Kidney (tissue), 14 donors: ENCODE data around the gene SEMA4A. TPM values are rescaled to one million over a fixed set of nuclear protein-coding genes. Genes with fewer than 3 reads are reported as not detected.

Experiments used
- DNase-seq, 5 donors: peaks; one replicate each; pipeline ENCODE4 v3.0.0-alpha.2; 2013 to 2020
- FAIRE-seq: peaks from 2 replicates; lab custom pipeline; 2012; peaks lifted over from hg19 to GRCh38; lab: Jason Lieb, UNC
- H3K27ac ChIP-seq, 2 donors: one replicate each; pipeline ENCODE4 v1.7.0; 2013; ENCODE audit warnings: low read depth in 2 of 2, low read length in 2 of 2, inconsistent platforms in 1 of 2
- H3K27me3 ChIP-seq: one replicate; pipeline ENCODE4 v1.7.1; 2013; ENCODE audit warnings: low read length, inconsistent platforms; ENCODE audit not compliant: control insufficient read depth, insufficient read depth
- H3K36me3 ChIP-seq, 3 donors: one replicate each; pipeline versions ENCODE4 v1.7.0 to v1.7.1; 2013; ENCODE audit warnings: low read length in 3 of 3, control low read depth in 1 of 3, inconsistent platforms in 1 of 3; ENCODE audit not compliant: insufficient read depth in 3 of 3, control insufficient read depth in 2 of 3
- H3K4me1 ChIP-seq, 3 donors: one replicate each; pipeline versions ENCODE4 v1.7.0 to v1.7.1; 2013; ENCODE audit warnings: low read length in 3 of 3, inconsistent platforms in 1 of 3, low read depth in 1 of 3; ENCODE audit not compliant: control insufficient read depth in 2 of 3, insufficient read depth in 2 of 3
- H3K4me3 ChIP-seq, 3 donors: one replicate each; pipeline versions ENCODE4 v1.7.0 to v1.8.1; 2013; ENCODE audit warnings: low read length in 3 of 3, control low read depth in 1 of 3, inconsistent platforms in 1 of 3
- H3K9ac ChIP-seq, 3 donors: one replicate each; pipeline versions ENCODE4 v1.7.0 to v1.7.1; 2013; ENCODE audit warnings: low read length in 3 of 3, control low read depth in 1 of 3, inconsistent platforms in 1 of 3
- H3K9me3 ChIP-seq, 3 donors: one replicate each; pipeline versions ENCODE4 v1.7.0 to v1.7.1; 2013; ENCODE audit warnings: low read length in 3 of 3, control low read depth in 1 of 3, inconsistent platforms in 1 of 3; ENCODE audit not compliant: control insufficient read depth in 2 of 3, insufficient read depth in 1 of 3
- CTCF ChIP-seq: IDR thresholded peaks from 3 replicates; pipeline ENCODE4 v1.5.1; 2012; ENCODE audit warnings: mild to moderate bottlenecking, moderate library complexity, borderline replicate concordance; ENCODE audit not compliant: insufficient read depth; ENCODE audit errors: extremely low read depth
- intact Hi-C: fragments of 100-400 bp; cut with DNase I; formaldehyde crosslinking; loops from one replicate; pipeline ENCODE4 v1.11.1; 2022
- polyA plus RNA-seq: library from polyadenylated mRNA; stranded (reverse); fragments of 350-450 nt; fragmentation: Illumina TruSeq; extraction: RNeasy Lipid Tissue Mini Kit (QIAGEN cat#74804); gene quantifications from one replicate; pipeline ENCODE4 v1.2.3, GENCODE V29; 2014; ENCODE audit warnings: low read depth, low replicate concordance; ENCODE audit not compliant: insufficient read depth
- total RNA-seq: library from RNA; stranded (reverse); fragmentation: NEBNext Ultra II Directional; extraction: Animal tissue kit (Norgen Biotek cat#: 25700); gene quantifications from one replicate; pipeline ENCODE4 v1.2.1, GENCODE V29; 2021
- donor health status: control.
- donor health status: control.
- donor health status: control.
- donor health status: control.
- donor health status: control.
- donor health status: DM: yes; HTN: yes; CAD: no.
- donor health status: Normal renal cell carcinoma (clear cell type).

Gene SEMA4A
- total and polyA plus RNA-seq, 2 donors from 2014 or later, result 16.4 to 45.9 TPM

- no peaks in the 10 kb centered on the region for H3K27me3 ChIP-seq
These were observed 9.1 kb downstream of the SEMA4A start for GRCh38 chr1:156162430-156163037.

GRCh38 chr1:156163712-156164111 lies 10.3 kb downstream of the SEMA4A start:
- FAIRE-seq, result no peak
- intact Hi-C loops, result no loop called here
- H3K4me3 ChIP-seq, result no peak overlapping the region
- H3K4me1 ChIP-seq, result peaks cover 0 to 17% (median 15%) of the 10 kb centered on the region in 3 donors
- peak in 1 of 5 donors; percentile 15 for DNase-seq
- H3K36me3 ChIP-seq, result no peaks in the 10 kb centered on the region
- no peak overlapping the region for H3K27ac ChIP-seq
- no peaks in the 10 kb centered on the region for H3K9me3 ChIP-seq
- H3K9ac ChIP-seq, result no peak overlapping the region
- no peaks in the 10 kb centered on the region for H3K27me3 ChIP-seq
- no peak for TF ChIP-seq CTCF

More at GRCh38 chr1:156162430-156163037, 9.1 kb downstream of the SEMA4A start:
- intact Hi-C loops, result no loop called here
- peak in 1 of 5 donors; percentile 50 for DNase-seq
- Histone ChIP-seq H3K36me3 (no peaks in the 10 kb centered on the region), H3K9ac (peak overlapping the region in 1 of 3 donors; percentile 35), H3K27ac (no peak overlapping the region), H3K4me1 (peaks cover 0 to 17% (median 15%) of the 10 kb centered on the region in 3 donors), H3K9me3 (no peaks in the 10 kb centered on the region), H3K4me3 (no peak overlapping the region)
- FAIRE-seq, result no peak
- TF ChIP-seq CTCF, result no peak

GRCh38 chr1:156164125-156164831 lies 10.9 kb downstream of the SEMA4A start:
- H3K27ac ChIP-seq, result no peak overlapping the region
- FAIRE-seq (no peak), DNase-seq (peak in 1 of 5 donors; percentile 8)
- H3K4me3 ChIP-seq, result no peak overlapping the region
- intact Hi-C loops, result no loop called here
- no peak overlapping the region for H3K9ac ChIP-seq
- H3K9me3 ChIP-seq, result no peaks in the 10 kb centered on the region
- TF ChIP-seq CTCF, result no peak
- peaks cover 0 to 17% (median 15%) of the 10 kb centered on the region in 3 donors for H3K4me1 ChIP-seq
- no peaks in the 10 kb centered on the region for H3K36me3 ChIP-seq
- no peaks in the 10 kb centered on the region for H3K27me3 ChIP-seq
